Measurements from ENCODE around the gene ESRRB.

The ESRRB gene

GRCh38 chr14:76420827-76421226 lies 44.9 kb downstream of the ESRRB start:
- H3K4me3 ChIP-seq (ENCODE audit: low read depth, low read length) = no peak overlapping the region
- no peak for TF ChIP-seq CTCF (IDR thresholded peaks at IDR 0.05; ENCODE audit: borderline replicate concordance, insufficient read depth, low read depth, low read length)

- H3K4me3 ChIP-seq (ENCODE audit: low read depth, low read length) = no peak overlapping the region
- no peak for TF ChIP-seq CTCF (IDR thresholded peaks at IDR 0.05; ENCODE audit: borderline replicate concordance, insufficient read depth, low read depth, low read length)
Measured at GRCh38 chr14:76421662-76422061, 45.7 kb downstream of the ESRRB start.

GRCh38 chr14:76422662-76423061 lies 46.7 kb downstream of the ESRRB start:
- H3K4me3 ChIP-seq (ENCODE audit: low read depth, low read length) = no peak overlapping the region
- no peak for TF ChIP-seq CTCF (IDR thresholded peaks at IDR 0.05; ENCODE audit: borderline replicate concordance, insufficient read depth, low read depth, low read length)

- H3K4me3 ChIP-seq (ENCODE audit: low read depth, low read length) = no peak overlapping the region
- no peak for TF ChIP-seq CTCF (IDR thresholded peaks at IDR 0.05; ENCODE audit: borderline replicate concordance, insufficient read depth, low read depth, low read length)
Measured at GRCh38 chr14:76423534-76423933, 47.6 kb downstream of the ESRRB start.

- TF ChIP-seq CTCF (IDR thresholded peaks at IDR 0.05; ENCODE audit: borderline replicate concordance, insufficient read depth, low read depth, low read length) = no peak
- H3K4me3 ChIP-seq (ENCODE audit: low read depth, low read length) = no peak overlapping the region
Measured at GRCh38 chr14:76424359-76424758, 48.4 kb downstream of the ESRRB start.

DNA sequence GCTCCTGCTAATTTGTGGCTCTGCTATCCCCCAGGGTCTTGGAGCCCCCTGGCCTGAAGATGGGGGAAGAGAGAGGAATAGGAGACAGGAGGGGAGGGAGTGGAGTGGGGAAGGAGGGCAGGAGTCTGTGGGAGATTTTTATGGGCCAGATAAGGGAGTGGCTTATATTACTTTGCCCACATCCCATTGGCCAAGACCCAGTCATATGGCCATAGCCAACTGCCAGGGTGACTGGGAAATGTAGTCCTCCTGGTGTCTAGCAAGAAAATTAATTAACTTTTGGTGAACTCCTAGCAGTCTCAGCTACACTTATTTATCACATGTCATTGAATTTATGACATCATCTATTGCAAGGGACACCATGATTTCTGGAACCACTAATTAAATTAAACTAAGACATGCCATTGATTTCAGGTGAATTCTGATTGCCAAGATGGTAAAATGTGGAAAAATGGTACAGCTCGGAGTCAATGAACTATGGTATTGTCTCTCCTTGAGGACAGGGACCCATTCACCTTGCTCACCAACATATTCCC lies 50.3 kb downstream of the ESRRB start:
- H3K4me3 ChIP-seq (ENCODE audit: low read depth, low read length) = no peak overlapping the region
- TF ChIP-seq CTCF (IDR thresholded peaks at IDR 0.05; ENCODE audit: borderline replicate concordance, insufficient read depth, low read depth, low read length) = no peak

GRCh38 chr14:76428611-76429010 lies 52.7 kb downstream of the ESRRB start:
- H3K4me3 ChIP-seq (ENCODE audit: low read depth, low read length) = no peak overlapping the region
- TF ChIP-seq CTCF (IDR thresholded peaks at IDR 0.05; ENCODE audit: borderline replicate concordance, insufficient read depth, low read depth, low read length) = no peak

Measured in GM12875 (cell line).